NCI-H82 treated with DMSO at 0.1 percent for 48 hours (cell line): ENCODE data around the gene DNHD1.

Experiments used
- DNase-seq: peaks from one replicate; lab custom pipeline; 2025; ENCODE audit not compliant: unreplicated experiment; lab: John Stamatoyannopoulos, UW

DNHD1 gene

DNA sequence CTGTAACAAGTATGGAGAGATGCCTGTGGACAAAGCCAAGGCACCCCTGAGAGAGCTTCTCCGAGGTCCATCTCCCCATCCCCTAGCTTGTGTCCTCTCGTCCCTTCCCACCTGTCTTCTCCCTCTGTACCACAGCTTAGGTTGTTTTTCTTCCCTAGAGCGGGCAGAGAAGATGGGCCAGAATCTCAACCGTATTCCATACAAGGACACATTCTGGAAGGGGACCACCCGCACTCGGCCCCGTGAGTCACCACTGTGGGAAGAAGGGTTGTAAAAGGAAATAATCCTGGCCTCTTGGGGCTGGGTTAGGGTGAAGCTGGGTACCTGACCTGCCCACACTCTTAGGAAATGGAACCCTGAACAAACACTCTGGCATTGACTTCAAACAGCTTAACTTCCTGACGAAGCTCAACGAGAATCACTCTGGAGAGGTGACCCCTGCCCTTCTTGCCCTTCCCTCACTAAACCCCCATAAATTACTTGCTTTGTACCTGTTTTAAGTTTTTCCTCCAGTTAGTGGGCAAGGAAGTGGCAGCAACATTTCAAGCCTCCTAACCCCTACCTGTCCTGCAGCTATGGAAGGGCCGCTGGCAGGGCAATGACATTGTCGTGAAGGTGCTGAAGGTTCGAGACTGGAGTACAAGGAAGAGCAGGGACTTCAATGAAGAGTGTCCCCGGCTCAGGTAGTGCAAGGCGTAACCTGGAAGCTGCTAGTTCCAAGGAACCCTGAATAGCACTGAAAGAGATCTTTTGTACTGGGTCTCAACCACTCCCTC lies 111.8 kb downstream of the DNHD1 start:
- no peak for DNase-seq

DNA sequence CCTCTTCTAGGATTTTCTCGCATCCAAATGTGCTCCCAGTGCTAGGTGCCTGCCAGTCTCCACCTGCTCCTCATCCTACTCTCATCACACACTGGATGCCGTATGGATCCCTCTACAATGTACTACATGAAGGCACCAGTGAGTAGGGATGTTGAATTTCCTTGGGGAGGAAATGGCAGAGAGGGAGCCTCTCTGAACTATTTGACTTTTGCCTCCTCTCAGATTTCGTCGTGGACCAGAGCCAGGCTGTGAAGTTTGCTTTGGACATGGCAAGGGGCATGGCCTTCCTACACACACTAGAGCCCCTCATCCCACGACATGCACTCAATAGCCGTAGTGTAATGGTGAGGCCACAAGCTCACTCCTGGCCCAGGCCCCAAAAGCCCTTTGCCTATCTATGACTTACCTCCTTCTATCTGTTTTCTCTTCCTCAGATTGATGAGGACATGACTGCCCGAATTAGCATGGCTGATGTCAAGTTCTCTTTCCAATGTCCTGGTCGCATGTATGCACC lies 112.5 kb downstream of the DNHD1 start:
- no peak for DNase-seq

DNA sequence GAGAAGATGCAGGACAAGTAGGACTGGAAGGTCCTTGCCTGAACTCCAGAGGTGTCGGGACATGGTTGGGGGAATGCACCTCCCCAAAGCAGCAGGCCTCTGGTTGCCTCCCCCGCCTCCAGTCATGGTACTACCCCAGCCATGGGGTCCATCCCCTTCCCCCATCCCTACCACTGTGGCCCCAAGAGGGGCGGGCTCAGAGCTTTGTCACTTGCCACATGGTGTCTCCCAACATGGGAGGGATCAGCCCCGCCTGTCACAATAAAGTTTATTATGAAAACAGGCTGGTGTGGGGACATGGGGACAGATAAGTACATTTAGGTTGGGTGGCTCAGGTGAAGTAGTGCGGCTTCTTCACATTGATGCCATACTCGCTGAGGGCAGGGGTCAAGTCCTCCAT lies 113.5 kb downstream of the DNHD1 start:
- no peak for DNase-seq

DNA sequence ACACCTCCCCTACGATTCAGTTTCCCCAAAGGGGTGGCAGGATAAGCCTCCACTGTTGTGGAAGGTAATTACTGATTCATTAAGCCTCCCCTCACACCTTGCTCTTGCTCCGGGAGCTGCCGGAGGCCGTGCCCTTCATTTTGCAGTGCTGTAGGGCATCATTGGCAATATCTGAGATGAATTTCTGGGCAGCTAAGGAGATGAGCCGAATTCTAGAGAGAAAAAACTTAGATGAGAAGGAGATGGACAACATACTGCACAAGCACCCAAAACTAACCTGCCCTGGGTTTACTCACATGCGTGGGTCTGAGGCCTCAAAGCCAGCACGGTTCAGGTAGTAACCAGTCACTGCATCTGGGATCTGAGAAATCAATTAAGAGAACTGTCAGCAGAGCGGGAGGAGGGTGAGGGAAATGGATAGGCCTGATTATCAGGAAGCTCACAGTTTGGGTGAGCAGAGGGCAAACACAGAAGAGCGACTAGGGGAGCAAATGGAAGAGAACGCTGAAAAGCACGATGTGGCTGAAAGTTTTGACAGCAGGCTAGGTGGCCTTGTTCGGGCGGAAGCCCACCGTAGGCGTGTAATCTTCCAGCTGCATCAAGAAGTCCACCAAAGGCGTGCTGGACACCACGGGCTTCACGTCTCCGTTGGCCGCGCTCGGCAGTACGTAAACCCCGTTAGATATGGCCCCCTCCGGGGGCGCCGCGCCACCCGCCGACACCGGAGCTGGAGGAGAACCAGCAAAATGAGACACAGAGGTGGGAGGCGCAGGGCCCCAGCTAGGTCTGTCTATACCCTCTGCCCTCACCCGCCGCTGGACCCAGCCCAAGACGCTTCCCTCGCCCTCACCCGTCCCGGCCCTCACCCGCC lies 114.2 kb downstream of the DNHD1 start:
- no peak for DNase-seq

DNA sequence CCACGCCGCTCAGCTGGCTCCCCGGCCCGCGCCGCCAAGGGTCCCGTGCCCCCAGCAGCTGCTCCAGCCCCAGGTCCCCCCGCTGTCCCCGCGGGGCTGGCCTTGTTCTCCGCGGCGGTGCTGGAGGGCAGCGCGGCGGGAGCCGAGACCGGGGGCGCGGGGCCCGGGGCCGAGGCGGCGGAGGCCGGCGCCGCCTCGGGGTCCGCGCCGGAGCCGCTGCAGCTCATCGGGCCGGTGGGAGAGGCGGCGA lies 114.8 kb downstream of the DNHD1 start:
- no peak for DNase-seq

DNA sequence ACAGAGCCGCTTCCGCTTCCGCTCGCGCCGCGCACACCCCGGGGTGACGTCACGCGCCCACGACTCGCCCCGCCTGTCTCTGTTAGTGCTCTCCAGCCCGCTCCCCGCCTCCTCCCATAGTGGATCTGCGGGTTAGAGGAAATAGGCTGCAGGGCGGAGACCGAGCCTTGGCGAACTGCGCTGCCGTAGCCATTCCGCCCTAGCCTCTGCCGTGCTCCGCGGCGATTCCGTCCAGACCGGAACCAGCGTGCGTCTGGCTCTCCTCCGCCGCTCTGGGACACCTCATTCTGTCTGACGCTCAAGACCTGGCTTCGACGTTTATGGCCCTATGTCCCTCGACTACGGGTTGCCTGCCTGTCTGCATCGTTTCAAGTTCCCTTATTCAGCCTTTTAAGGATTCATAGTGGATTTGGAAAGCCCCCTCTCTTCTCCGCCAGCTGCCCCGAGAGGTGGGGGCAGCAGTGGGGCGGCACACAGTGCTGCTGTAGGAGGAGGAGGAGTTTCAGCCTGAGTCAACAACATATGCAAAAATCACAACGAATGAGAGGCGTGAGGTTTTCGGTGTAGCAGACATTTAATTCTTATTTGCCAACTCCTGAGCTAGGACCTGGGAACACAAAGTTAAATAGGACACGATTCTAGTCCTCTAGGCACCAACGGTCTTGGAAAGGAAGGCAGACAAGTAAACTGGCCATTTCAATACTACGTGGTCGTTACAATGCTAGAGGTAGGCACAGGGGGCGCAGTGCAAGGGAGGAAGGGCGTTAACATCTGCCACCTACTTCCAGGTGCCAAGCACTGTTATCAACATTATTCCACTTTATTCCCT lies 115.3 kb downstream of the DNHD1 start, which contains the start of gene TAF10:
TSS of gene TAF10 (minus strand) at position 4 of the 829 bp plus-strand sequence. CDS start 27 bp downstream, outside the sequence.
- DNase-seq = peak; percentile 74

DNA sequence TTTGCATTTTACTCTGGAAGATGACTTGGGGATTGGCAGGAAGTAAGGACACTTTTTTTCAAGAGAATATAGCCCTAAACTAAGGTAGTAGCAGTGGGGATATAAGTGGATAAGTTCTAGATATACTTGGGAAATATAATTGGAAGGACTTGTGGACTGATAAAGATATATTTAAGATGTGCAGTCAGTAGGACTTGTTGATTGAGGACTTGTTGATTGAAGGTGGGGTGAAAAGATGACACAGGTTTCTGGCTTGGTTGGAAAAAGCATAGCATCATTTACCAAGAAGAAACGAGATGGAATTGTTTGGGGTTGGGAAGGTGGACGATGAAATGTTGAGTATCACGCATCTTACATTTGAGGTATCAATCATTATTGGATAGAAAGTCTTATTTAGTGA lies 116.4 kb downstream of the DNHD1 start:
- no peak for DNase-seq

DNA sequence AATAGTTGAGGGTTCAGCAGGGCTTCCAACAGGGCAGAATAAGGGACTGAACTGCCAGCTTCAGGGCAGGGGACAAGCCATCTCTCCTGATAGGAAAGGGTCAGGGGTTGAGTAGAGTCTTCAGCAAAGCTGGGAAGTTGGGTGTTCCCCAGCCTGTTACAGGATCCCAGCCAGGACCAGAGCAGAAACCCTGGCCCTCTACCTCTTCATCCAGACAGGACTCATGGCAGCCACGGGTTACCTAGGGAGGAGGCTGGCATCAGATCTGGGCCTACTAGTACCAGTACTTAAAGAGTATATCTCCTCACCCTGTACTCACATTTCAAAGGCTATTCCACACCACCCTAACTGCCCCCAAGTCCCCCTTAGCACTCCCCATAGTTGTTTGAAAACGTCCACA lies 117.4 kb downstream of the DNHD1 start:
- DNase-seq = no peak

DNA sequence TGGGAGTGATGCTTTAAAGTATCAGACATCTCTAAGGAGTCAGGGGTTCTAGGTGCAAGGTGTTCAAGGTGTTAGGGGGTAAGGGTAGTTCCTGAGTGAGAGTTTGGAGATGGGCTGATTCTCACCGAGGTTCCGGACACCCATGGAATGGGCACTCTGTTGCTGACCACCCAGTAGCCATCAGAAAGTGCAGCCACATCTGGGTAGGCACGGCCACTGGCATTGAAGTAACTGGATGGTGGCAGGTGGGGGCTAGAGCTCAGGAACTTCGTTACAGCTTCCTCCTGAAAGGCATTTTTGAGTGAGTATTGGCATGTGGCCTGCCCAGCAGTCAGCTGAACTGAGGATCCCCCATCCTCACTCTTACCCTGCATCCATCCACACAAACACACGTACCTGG lies 118.0 kb downstream of the DNHD1 start:
- no peak for DNase-seq

DNA sequence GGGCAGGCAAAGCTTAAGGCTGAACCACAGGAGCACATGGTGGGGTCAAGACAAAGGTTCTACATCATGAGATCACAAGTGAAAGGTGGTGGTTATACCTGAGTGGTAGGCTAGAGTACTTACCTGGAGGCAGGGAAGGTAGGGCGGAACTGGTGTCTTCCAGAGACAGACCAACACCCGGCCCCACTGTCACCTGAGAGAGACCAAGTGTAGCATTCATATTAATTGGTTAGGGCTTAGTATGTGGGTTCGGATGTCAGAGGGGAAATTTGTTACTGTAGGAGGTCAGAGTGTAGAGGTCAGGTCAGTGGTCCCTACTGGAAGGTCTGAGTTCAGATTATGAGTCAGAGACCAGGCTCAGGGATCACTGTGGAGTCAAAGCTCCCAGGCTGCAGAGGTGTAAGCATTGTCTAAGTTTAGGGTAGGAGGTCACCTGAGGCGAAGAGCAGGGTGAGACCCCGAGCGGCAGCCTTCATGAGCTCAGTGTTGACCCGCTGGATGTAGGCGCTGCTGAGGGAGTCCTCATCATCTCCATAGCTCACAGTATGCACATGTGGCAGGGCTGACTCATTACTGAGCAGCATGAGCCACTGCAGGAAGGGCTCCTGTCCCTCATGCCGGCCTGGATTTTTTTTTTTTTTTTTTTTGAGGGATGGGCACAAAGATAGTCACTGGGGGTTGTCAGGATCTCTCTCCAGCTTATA lies 119.0 kb downstream of the DNHD1 start:
- no peak for DNase-seq

DNA sequence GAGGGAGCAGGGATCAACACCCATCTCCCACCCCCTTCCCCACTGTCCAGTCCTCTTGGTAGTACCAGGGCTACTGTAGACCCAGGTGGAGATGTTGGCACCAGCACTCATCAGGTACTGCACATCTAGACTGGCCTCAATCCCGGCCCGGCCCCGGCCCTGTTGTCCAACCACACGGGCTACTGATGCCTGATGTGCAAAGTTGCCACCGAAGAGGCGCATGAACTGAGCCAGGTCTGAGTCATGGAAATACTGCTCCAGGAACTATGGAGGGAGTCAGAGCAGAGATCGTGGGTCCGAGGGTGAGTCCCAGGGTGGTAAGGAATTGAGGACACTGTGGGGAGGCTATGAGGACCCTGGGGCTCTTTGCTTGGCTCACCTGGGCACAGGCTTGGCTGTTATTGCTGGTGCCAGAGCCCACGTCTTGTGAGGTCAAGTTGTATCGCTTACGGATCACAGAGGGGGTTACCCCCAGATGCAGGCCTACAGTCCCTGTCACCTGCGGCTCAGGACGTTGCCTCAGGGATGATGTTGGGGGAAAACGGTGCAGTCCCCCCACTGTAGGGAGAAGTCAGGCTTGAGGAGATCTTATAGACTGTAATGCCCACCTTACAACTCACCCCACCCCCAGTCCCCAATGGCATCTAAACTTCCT lies 119.6 kb downstream of the DNHD1 start:
- no peak for DNase-seq

DNA sequence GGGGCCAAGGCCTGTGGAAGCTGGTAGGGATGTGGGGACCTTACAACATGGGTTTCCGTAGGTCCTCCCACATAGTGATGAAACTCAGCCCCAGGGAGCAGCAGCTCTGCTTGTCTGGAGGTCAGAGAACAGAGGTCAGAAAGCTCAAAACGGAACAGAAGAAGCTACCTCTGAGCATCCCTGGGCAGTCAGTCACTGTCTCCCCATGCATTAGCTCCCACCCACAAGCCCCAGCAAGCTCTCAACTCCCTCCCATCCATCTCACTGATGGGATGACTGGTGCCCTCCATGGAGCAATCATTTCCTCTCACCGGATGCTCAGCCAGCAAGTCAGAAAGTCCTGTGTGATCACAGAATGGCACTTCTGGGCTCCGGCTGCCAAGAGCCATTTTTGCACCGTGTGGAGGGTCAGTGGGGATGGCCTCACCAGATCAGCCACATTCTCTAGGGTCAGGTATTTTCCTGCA lies 120.3 kb downstream of the DNHD1 start:
- DNase-seq = no peak

DNA sequence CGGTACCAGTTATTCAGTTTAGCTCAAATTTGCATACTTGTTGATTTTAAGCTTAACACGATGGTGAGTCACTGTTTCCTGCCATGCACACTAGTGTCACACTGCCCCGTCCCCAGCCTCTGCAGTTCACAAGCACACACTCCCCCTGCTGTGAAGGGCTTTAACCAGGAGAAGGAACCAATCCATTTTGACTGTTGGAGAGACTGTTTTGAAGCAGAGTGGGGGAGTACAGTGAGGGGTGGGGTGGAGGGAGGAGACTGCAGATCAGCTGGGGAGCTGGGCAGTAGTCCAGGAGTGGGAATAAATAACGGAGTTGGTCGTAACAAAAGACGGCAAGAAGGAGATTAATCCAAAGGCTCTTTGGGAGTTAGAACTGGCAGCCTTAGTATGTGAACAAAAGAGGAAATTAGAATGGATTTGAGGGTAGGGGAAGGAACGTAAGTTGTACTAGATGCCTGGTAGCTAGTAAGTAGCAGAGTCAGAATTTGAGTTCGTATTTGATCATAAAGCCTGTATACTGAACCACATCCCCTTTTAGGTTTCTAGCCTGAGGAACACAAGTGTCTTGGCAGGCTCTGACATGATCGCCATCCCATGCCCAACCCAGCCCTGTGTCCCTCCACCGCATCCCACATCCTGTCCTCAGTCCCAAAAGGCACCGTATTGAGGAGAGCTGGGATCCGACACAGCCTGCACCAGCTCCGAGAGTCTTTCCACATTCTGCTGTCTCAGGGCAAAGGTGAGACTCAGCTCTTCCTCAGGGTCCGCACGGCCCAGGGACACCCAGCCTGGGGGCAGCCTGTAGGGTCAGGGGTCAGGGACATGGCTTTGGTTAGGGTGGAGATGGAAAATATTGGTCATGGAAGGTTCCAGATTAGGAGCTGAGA lies 121.3 kb downstream of the DNHD1 start:
- no peak for DNase-seq

DNA sequence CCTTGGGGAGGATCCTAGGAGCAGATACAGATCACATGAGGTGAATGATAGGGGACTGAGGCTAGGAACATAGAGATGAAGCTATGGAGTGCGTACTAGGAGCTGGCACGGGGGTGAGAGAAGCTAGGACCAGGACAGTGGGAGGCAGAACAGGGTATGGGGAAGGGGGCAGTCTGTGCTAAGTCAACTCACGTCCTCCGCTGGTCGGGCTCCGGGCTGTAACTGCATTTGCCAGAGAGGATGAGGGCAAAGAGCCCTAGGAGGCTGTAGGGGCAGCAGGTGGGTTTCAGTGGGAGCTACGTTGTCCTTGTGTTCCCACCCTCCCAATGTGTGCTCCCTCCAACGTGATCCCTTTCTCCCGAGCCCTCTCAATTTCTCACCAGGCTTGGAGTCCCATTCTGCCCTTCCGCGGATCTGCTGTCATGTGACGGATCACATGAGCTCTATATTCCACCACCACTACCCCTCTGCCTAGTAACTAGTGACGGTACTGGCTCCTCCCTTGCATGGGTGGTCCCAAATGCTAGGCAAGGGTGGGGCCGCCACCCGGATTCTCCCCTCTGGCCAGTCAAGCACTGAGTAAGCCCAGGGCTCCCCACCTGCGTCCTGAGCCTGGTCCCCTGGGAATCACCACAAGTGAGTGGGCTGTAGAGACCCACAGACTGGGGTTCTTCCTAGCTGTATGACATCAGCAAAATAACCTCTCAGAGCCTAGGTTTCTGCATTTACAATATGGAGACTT lies 122.1 kb downstream of the DNHD1 start, which contains the start of gene TPP1:
TSS of gene TPP1 (minus strand) at position 419 of the 742 bp plus-strand sequence. CDS start at position 397, 22 bp downstream.
- peak; percentile 83 for DNase-seq

DNA sequence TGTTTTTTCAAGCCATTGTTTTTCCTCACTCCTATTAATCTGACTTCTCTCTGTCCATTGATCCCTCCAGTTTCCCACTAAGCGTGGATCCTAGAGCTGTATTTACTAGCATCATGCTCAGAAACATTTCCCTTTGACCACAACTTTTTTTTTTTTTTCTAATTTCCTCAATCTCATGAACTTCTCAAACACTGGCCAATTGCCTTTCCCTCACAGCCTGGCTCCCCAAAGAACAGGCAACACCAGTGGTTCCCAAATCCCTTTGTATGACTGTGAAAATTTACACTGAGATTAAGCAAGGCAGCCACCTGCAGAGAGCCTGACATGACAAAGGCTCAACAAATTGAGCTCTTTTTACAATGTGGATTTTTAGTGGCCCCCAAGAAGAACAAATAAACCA lies 123.6 kb downstream of the DNHD1 start:
- no peak for DNase-seq
